ENCODE measurements around the gene YPEL2. TPM values are rescaled to one million over a fixed set of nuclear protein-coding genes. Genes with fewer than 3 reads are reported as not detected.

Gene YPEL2
- total RNA-seq, 1 experiment from 2014 or later = 4.7 TPM

DNA sequence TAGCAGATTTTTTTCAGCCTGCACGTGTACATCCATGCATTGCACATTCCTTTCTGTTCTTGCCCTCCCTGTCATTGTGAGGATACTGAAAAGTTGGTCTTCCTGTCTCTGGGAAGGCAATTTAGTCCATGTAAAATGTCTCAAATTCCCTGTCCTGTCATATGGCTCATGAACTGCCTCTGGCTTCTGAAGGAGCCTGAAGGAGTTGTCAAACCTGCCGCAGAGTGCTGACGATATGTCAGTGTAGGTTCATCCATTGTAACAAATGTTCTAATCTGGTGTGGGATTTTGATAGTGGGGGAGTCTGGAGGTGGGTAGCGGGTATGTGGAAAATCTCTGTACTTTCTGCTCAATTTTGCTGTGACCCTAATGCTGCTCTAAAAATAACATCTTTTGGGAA is 59.6 kb downstream of the YPEL2 start:
- Histone ChIP-seq H3K9me3 (ENCODE audit: control insufficient read depth in 1 of 2, insufficient read depth in 1 of 2, low read depth in 1 of 2, low read length in 2 of 2) (no peaks in the 10 kb centered on the region), H3K27me3 (ENCODE audit: insufficient read depth, low read length) (no peaks in the 10 kb centered on the region), H3K79me2 (ENCODE audit: insufficient read depth, low read length) (no peaks in the 10 kb centered on the region), H4K20me1 (ENCODE audit: insufficient read depth) (no peaks in the 10 kb centered on the region), H3K27ac (ENCODE audit: low read depth, low read length) (no peak overlapping the region), H3K36me3 (ENCODE audit: control insufficient read depth in 1 of 2, insufficient read depth in 2 of 2, low read length in 2 of 2) (no peaks in the 10 kb centered on the region), H2AFZ (ENCODE audit: low read depth, low read length, poor library complexity, severe bottlenecking) (no peak overlapping the region), H3K9ac (ENCODE audit: low read length) (no peak overlapping the region), H3K4me2 (ENCODE audit: low read length) (no peak overlapping the region), H3K4me3 (replicated peaks in 1 of 2; ENCODE audit: low read depth in 1 of 2, low read length in 2 of 2) (no peak overlapping the region), H3K4me1 (ENCODE audit: control insufficient read depth in 1 of 2, insufficient read depth in 2 of 2, low read length in 2 of 2) (no peaks in the 10 kb centered on the region), H3K9me2 (ENCODE audit: insufficient read depth) (no peaks in the 10 kb centered on the region)
- DNase-seq (ENCODE audit: low read depth, low spot score) = no peak
- ATAC-seq = no peak
- RAD21 ChIA-PET (ENCODE audit: low non-redundant PET in 1 of 2, low total read pairs in 2 of 2, uncharacterized antibody in 2 of 2, unreplicated experiment in 2 of 2) = no interaction called here
- TF ChIP-seq TCF7L2 (IDR thresholded peaks at IDR 0.05; ENCODE audit: borderline replicate concordance, extremely low read depth, insufficient read depth, insufficient read length) (no peak), SP1 (IDR thresholded peaks at IDR 0.05; ENCODE audit: low read depth) (no peak), ZNF274 (IDR thresholded peaks at IDR 0.05; ENCODE audit: low read depth, low read length) (no peak), POLR2AphosphoS5 (IDR thresholded peaks at IDR 0.05; ENCODE audit: low read depth, low read length) (no peak), ELF1 (IDR thresholded peaks at IDR 0.05; ENCODE audit: borderline replicate concordance, low read depth) (no peak), ATF3 (IDR thresholded peaks at IDR 0.05) (no peak), JUND (IDR thresholded peaks at IDR 0.05) (no peak), EGR1 (IDR thresholded peaks at IDR 0.05; ENCODE audit: low read depth) (no peak), CBX3 (IDR thresholded peaks at IDR 0.05; ENCODE audit: low read depth) (no peak), POLR2A (IDR thresholded peaks at IDR 0.05; ENCODE audit: borderline replicate concordance, extremely low read depth, insufficient read depth, insufficient read length) (no peak), REST (IDR thresholded peaks at IDR 0.05; ENCODE audit: low read depth) (no peak), SIN3A (IDR thresholded peaks at IDR 0.05; ENCODE audit: low read depth) (no peak), RAD21 (IDR thresholded peaks at IDR 0.05; ENCODE audit: low read depth) (no peak)
- TF ChIP-seq, protein P1, sequence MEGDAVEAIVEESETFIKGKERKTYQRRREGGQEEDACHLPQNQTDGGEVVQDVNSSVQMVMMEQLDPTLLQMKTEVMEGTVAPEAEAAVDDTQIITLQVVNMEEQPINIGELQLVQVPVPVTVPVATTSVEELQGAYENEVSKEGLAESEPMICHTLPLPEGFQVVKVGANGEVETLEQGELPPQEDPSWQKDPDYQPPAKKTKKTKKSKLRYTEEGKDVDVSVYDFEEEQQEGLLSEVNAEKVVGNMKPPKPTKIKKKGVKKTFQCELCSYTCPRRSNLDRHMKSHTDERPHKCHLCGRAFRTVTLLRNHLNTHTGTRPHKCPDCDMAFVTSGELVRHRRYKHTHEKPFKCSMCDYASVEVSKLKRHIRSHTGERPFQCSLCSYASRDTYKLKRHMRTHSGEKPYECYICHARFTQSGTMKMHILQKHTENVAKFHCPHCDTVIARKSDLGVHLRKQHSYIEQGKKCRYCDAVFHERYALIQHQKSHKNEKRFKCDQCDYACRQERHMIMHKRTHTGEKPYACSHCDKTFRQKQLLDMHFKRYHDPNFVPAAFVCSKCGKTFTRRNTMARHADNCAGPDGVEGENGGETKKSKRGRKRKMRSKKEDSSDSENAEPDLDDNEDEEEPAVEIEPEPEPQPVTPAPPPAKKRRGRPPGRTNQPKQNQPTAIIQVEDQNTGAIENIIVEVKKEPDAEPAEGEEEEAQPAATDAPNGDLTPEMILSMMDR (IDR thresholded peaks at IDR 0.05 in 2 of 3, conservative IDR thresholded peaks at IDR 0.05 in 1 of 3; ENCODE audit: borderline replicate concordance in 1 of 3, insufficient read depth in 1 of 3, low read depth in 2 of 3, low read length in 2 of 3) = no peak
- TF ChIP-seq, protein P2, sequence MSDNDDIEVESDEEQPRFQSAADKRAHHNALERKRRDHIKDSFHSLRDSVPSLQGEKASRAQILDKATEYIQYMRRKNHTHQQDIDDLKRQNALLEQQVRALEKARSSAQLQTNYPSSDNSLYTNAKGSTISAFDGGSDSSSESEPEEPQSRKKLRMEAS (IDR thresholded peaks at IDR 0.05) = no peak
- POLR2A ChIA-PET = no interaction called here
- CTCF ChIA-PET = no interaction called here
- BruUV-seq (replicated peaks) = no TSS peak
- intact Hi-C loops (cut with micrococcal nuclease) = no loop called here

All from HCT116 (cell line).